ENCODE data around the gene HELB. TPM values are rescaled to one million over a fixed set of nuclear protein-coding genes. Genes with fewer than 3 reads are reported as not detected.

HELB gene
- total RNA-seq, 6 donors from 2014 or later, result 2.0 to 16.4 (median 4.3) TPM

GRCh38 chr12:66331814-66332213, 29.5 kb downstream of the HELB start:
- no peak for DNase-seq
- WGBS, 2 donors, result 95 to 100% methylated on average over 1 of the region's 1 CpG
- no peak for TF ChIP-seq POLR2A (IDR thresholded peaks at IDR 0.05)
- no peak for TF ChIP-seq CTCF (IDR thresholded peaks at IDR 0.05)
- no peak for TF ChIP-seq POLR2AphosphoS5 (IDR thresholded peaks at IDR 0.05)
- TF ChIP-seq EP300 (IDR thresholded peaks at IDR 0.05), result no peak

GRCh38 chr12:66335746-66336145, 33.5 kb downstream of the HELB start:
- Histone ChIP-seq H3K9me3 (peaks cover 0 to 2% (median 0%) of the 10 kb centered on the region in 4 donors), H3K4me1 (no peaks in the 10 kb centered on the region), H3K27me3 (no peaks in the 10 kb centered on the region), H3K4me3 (no peak overlapping the region), H3K36me3 (peaks cover 3 to 39% (median 7%) of the 10 kb centered on the region in 4 donors), H3K27ac (no peak overlapping the region)
- ATAC-seq (ENCODE audit: low FRiP score in 2 of 2) (no peak), DNase-seq (no peak)
- TF ChIP-seq CTCF (IDR thresholded peaks at IDR 0.05) (no peak), POLR2AphosphoS5 (IDR thresholded peaks at IDR 0.05) (no peak), POLR2A (IDR thresholded peaks at IDR 0.05) (no peak), EP300 (IDR thresholded peaks at IDR 0.05) (no peak)
- WGBS, 2 donors, result 92 to 96% methylated on average over 2 of the region's 2 CpGs

More at GRCh38 chr12:66331814-66332213, 29.5 kb downstream of the HELB start:
- no peak for ATAC-seq (ENCODE audit: low FRiP score in 2 of 2)
- Histone ChIP-seq H3K36me3 (peaks cover 0 to 17% (median 0%) of the 10 kb centered on the region in 4 donors), H3K9me3 (no peaks in the 10 kb centered on the region), H3K27ac (no peak overlapping the region), H3K4me3 (no peak overlapping the region), H3K4me1 (no peaks in the 10 kb centered on the region), H3K27me3 (no peaks in the 10 kb centered on the region)

- H3K4me3 ChIP-seq, result no peak overlapping the region
- H3K36me3 ChIP-seq, result peaks cover 3 to 40% (median 11%) of the 10 kb centered on the region in 4 donors
- H3K27me3 ChIP-seq, result no peaks in the 10 kb centered on the region
- H3K4me1 ChIP-seq, result no peaks in the 10 kb centered on the region
- H3K9me3 ChIP-seq, result peaks cover 0 to 13% (median 10%) of the 10 kb centered on the region in 4 donors
- 93 to 94% methylated on average over 2 of the region's 2 CpGs for WGBS, 2 donors
- no peak for DNase-seq
- no peak for ATAC-seq (ENCODE audit: low FRiP score in 2 of 2)
- TF ChIP-seq EP300 (IDR thresholded peaks at IDR 0.05) (no peak), POLR2AphosphoS5 (IDR thresholded peaks at IDR 0.05) (no peak), POLR2A (IDR thresholded peaks at IDR 0.05) (no peak), CTCF (IDR thresholded peaks at IDR 0.05) (no peak)
- no peak overlapping the region for H3K27ac ChIP-seq
These were observed 35.2 kb downstream of the HELB start for GRCh38 chr12:66337381-66338010.

DNA sequence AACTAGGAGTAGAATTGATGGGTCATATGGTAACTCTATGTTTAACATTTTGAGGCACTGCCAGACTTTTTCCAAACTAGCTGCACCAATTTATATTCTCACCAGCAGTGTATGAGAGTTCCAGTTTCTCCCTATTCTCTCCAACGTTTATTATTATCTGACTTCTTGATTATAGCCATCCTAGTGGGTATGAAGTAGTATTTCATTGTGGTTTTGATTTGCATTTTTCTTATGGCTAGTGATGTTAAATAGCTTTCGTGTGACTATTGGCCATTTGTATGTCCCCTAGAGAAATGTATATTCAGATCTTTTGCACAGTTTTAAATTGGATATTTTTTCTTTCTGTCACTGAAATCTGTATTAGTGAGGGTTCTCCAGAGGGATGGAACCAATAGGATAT, 37.8 kb downstream of the HELB start:
- no peak overlapping the region for H3K4me3 ChIP-seq
- no peak for TF ChIP-seq POLR2AphosphoS5 (IDR thresholded peaks at IDR 0.05)
- TF ChIP-seq POLR2A (IDR thresholded peaks at IDR 0.05), result no peak
- TF ChIP-seq EP300 (IDR thresholded peaks at IDR 0.05), result no peak
- TF ChIP-seq CTCF (IDR thresholded peaks at IDR 0.05), result no peak
- no peak for DNase-seq
- no peak for ATAC-seq (ENCODE audit: low FRiP score in 2 of 2)
- no peaks in the 10 kb centered on the region for H3K4me1 ChIP-seq
- peaks cover 0 to 13% (median 10%) of the 10 kb centered on the region in 4 donors for H3K9me3 ChIP-seq
- 97 to 99% methylated on average over 2 of the region's 2 CpGs for WGBS, 2 donors
- no peak overlapping the region for H3K27ac ChIP-seq
- H3K36me3 ChIP-seq, result peaks cover 3 to 48% (median 11%) of the 10 kb centered on the region in 4 donors
- H3K27me3 ChIP-seq, result no peaks in the 10 kb centered on the region

DNA sequence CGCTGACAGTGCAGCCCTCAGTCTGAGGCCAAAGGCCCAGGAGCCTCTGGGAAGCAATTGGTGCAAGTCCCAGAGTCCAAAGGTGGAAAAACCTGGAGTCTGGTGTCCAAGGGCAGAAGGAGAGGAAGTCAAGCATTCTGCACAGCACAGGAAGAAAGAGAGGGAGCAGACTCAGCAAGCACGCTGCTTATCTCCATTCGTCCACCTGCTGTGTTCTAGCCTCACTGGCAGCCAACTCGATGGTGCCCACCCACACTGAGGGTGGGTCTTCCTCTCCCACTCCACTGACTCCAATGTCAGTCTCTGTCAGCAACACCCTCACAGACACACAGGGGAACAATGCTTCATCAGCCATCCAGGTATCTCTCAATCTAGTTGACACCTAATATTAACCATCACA, 38.8 kb downstream of the HELB start:
- DNase-seq, result no peak
- no peaks in the 10 kb centered on the region for H3K27me3 ChIP-seq
- no peak overlapping the region for H3K27ac ChIP-seq
- no peaks in the 10 kb centered on the region for H3K4me1 ChIP-seq
- no peak overlapping the region for H3K4me3 ChIP-seq
- no peak for TF ChIP-seq POLR2AphosphoS5 (IDR thresholded peaks at IDR 0.05)
- no peak for TF ChIP-seq CTCF (IDR thresholded peaks at IDR 0.05)
- TF ChIP-seq EP300 (IDR thresholded peaks at IDR 0.05), result no peak
- TF ChIP-seq POLR2A (IDR thresholded peaks at IDR 0.05), result no peak
- H3K9me3 ChIP-seq, result peaks cover 0 to 13% (median 10%) of the 10 kb centered on the region in 4 donors
- ATAC-seq (ENCODE audit: low FRiP score in 2 of 2), result no peak
- peaks cover 3 to 48% (median 11%) of the 10 kb centered on the region in 4 donors for H3K36me3 ChIP-seq
- WGBS, 2 donors, result 94 to 96% methylated on average over 4 of the region's 4 CpGs

Data from upper lobe of left lung (tissue), 6 donors.